Islet of Langerhans (tissue), 1 donor: Measurements from ENCODE around the gene OCRL.
A peak's percentile ranks its signal among the peaks of the same experiment; 100 is the strongest.
"Not testable (repeated sequence)": the region's sequence is repeated elsewhere in the genome, so short reads cannot be mapped to it uniquely, and the experiment has no call there.

Source experiments
- FAIRE-seq: peaks from one replicate; lab custom pipeline; 2011; peaks lifted over from hg19 to GRCh38; lab: Jason Lieb, UNC

The OCRL gene

DNA sequence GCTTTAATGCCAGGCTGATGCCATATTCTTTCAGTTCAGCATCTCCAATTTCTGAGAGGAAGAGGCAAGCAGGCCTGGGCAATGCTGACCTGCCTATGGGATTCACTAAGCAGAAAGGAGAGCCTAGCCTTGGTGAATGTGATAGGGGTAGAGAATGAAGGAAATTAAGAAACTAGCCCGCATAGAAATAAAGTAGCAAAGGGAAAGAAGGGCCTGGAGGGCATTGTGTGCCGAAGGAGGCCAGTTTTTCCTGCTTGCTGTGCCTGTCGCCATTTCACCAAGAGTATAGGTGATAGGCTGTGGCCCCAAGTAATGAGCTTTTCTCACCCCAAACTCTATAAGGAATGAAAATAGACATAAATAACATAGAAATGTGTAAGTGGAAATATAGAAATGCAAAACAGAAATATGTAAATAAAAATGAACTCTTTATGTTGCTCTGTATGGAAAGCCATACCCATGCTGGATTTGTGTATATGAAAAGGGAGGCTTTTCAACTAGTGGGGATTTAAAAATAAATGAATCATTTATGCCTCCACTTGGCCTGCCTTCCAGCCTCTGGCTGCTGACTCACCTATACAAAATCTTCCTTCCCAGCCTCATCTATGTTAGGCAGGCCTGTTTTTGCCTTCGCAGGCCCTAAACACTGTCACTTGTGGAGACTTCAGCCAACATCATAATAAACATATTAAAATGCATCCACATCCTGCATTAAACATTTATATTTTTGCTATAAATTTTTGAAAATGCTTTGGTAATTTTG, 5.1 kb upstream of the OCRL start:
- no peak for FAIRE-seq

DNA sequence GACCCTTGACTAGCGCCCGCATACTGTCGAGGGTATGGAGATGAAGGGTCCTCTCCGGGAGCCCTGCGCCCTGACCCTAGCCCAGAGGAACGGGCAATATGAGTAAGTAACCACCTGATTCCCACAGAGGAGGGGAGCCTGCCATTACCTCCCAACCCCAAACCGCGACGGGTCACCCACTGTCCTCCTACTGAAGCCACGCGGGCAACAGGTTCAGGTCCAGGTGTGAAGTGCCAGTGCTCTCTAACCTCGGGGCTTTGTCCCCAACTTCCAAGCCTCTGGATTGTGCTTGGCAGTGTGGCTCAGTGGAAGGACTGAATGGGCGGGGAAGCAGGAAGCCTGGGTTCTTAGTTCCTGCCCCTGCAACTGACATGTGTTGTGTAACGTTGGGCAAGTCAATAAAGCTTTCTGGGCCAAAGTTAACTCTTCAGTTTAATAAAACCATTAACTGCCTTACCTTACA, 694 bp downstream of the OCRL start:
- no peak for FAIRE-seq

DNA sequence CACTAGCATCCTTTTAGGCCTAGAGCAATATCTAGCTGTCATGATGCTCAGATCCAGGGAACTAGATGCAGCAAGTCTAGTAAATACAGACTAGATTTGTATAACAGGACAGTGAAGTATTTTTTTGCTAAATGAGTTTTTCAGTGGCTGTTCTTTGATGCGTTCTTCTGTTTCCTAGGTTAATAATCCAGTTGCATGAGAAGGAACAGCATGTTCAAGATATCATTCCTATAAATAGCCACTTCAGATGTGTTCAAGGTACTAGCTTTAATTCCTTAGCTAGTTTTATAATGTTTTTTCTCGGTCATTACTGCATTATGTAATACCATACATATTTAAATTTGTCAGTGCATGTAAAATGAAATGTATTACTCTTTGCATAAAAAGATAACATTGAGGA, 4.7 kb downstream of the OCRL start:
- FAIRE-seq = no peak

DNA sequence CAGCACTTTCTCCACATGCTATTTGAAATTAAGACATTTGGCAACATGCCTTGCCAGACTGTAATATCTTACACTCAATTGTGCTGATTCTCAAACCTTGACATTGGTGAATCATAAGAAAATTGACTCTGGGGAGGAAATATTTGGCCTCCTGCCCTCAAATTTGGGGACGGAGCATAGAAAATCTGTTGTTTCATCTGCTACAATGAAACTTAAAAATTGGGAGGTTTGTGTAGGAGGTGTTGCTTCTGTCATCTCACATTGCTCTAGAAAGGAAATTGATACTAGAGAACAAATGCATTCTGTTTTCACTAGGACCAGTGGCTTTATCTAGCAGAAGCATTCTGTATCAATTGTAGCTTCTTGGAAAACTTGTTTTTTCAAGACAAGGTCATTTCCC, 5.3 kb downstream of the OCRL start:
- FAIRE-seq = no peak

DNA sequence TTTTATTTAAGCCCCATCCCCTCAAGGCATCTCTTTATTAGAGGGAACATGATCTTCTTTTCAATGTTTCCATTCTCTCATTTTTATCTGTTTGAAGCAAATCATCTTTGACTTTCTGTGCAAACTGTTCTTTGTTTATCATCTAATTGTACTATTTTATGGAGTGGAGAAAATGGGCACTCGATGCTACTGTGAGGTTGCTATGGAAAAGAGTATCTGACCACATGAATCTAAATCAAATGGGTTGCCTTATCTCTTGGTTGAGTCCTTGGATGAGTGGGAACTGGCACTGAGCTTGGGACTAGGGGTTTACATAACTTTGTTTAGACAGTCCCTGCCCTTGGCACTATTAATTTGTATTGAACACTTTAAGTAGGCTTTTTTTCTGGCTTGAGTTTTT, 9.1 kb downstream of the OCRL start:
- no peak for FAIRE-seq

DNA sequence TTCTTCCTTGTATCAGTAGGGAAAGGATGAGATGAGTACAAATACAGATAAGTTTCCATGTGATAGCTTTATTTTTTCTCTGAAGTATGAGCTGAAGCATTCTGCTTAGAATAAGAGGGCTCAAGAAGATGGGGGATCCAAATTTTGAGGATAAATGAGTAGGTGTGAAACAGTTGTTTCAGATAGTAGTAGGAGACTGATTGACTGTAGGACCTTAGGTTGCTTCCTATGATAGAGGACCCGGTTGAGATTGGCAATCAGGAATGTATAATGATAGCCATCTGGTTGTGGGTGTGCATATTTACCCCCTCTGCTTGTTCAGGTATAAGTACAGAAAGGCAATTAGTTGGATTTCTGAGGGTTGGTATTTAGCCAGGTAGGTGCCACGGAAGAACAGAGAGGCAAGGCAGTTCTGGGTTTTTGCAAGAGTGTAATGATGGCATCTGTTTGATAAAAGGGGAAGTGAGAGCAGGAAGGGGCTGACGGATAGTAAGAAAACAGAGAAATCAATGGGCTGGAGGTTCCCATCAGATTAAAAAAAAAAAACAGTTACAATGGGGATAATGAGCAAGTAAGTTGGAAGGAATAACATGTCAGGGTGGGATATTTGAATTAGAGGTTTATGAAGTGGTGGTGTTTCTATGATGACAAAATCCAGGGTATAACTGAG, 13.7 kb downstream of the OCRL start:
- FAIRE-seq = no peak

DNA sequence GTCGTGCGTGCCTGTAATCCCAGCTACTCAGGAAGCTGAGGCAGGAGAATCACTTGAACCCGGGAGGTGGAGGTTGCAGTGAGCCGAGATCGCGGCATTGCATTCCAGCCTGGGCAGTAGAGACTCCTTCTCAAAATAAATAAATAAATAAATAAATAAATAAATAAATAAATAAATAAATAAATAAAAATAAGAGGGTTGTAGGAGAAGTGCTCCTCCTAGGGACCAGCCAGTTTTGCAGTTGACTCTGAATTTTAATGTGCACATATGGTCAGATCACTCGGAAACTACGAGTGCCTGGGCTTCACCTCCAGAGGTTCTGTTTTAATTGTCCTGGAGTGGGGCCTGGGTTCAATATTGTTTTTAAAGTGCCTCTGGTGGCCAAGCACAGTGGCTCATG, 14.8 kb downstream of the OCRL start:
- FAIRE-seq = not testable (repeated sequence)

DNA sequence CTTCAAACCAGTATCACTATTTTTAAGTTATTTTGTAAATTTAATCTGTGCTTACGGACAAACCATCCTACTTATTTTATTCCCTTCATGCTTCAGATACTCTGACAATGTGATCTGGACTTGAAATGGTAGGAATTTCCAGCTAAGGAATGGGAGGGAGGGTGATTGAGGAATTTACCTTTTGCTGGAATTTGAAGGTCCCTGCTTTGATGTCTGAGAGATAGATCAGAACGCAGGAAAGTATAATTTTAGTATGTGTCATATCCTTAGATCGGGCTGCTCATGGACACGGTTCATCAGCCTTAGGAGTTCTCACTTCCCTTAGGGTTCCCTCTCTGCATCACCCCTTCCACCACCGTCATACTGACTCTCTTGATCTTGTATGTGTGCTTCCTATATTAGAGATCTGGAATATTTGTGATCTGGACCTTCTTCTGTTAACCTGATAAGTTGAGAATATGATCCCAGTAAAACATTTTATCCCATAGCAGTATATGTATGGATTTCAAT, 16.8 kb downstream of the OCRL start:
- no peak for FAIRE-seq

DNA sequence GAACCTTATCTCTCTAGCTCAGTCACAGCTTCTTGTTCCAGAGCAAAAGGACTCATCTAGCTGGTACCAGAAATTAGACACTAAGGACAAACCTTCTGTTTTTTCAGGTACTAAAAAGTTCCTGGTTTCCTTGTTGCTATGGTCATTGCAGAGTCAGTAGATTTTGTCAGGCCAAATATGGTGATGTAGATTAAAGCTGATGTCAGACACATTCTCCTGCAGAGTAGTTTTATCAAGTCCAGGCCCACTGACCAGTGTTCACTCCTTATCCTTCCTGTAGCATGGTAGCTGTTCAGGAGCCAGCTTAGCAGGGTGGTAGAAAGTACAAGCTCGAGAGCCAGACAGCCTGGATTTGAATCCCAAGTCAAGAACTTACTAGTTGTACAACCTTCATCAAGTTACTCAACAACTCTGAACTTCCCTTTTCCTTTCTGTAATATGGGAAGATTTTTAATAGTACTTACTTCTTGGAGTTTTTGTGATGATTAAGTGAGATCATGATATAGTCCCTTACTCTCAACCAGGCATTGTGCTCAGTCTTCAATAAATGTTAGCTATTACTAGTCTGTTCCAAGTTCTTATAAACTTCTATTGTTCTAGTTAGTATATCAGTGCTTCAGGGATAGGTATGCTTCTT, 17.9 kb downstream of the OCRL start:
- FAIRE-seq = no peak

DNA sequence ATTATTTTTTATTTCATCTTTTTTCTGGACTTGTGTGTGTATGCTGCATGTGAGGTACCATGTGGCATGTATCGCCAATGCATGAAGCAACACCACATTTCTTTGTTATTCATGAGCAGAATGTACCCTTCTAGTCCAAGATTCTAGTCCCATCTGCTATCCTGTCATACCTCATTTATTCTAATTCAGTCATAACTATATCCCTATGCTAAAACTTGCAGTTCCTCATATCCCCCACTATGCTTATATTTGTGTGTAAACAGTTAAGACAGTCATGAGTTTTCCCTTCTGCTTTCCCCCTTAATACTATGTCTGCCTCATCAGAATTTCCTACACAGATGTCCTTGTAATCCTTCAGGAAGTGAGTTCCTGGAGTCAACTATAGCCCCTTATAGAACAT, 19.7 kb downstream of the OCRL start:
- FAIRE-seq = no peak

DNA sequence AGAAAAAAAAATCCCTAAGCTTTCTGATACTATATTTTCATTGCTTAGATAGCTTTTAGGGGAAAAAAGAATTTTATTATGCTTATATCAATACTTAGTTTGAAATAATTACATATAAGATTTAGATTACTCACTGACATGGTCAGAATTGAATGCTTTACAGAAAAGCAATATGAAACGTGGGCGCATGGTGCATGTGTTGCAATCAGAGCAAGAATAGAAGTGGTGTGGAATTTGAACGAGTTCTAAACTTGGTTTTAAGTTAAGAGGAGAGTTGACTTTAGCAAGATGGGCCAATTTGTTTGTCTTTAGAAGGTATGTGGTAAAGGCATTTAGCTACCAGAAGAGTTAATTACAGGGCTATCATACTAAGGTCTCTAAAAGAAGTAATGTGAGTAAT, 21.4 kb downstream of the OCRL start:
- FAIRE-seq = no peak

DNA sequence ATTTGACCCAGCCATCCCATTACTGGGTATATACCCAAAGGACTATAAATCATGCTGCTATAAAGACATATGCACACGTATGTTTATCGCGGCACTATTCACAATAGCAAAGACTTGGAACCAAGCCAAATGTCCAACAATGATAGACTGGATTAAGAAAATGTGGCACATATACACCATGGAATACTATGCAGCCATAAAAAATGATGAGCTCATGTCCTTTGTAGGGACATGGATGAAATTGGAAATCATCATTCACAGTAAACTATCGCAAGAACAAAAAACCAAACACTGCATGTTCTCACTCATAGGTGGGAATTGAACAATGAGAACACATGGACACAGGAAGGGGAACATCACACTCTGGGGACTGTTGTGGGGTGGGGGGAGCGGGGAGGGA, 24.3 kb downstream of the OCRL start:
- FAIRE-seq = not testable (repeated sequence)

DNA sequence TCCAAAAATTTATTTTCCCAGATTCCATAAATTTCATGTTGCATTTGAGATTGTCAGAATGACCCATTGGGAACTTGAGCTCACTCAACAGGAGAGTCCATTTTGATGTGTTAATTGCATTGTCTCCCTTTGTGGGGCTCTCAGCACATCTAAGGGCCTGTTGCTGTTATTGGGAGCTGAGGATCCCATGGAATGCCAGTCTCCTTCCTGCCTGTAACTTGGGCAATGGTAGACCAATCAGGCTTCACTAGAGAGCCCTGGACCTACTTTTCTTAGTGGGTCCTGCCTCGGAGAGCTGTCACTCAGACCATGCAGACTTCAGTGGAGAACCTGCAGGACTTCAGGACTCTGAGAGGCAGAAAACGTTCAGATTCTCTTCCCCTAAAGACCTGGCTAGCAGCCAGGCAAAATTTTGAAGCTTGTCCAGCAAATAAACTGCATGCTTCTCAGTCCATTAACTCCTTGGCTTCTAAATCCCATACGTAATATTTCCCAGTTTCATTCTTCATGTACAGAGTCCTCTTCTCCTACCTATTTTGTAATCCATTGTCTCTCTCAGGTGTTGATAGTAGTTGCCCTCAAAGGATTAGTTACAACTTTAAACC, 25.1 kb downstream of the OCRL start:
- FAIRE-seq = peak; percentile 43

DNA sequence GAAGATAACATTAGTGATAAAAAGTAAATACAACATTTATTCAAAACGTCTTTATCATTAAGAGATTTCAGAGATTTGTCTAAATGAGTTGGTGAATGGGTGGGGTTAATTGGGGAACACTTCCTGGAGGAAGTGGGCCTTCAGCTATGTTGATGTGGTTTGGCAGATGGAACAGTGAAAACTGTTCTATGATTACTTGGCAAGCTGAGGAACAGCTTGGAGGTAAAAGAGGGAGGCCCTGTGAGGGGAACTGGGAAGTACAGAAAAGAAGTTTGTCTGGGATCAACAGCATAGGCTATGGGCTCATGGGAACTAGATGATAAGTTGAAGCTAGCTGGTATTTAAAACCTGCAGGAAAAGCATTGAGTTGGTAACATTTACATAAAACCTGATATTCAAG, 26.0 kb downstream of the OCRL start:
- FAIRE-seq = peak; percentile 30

DNA sequence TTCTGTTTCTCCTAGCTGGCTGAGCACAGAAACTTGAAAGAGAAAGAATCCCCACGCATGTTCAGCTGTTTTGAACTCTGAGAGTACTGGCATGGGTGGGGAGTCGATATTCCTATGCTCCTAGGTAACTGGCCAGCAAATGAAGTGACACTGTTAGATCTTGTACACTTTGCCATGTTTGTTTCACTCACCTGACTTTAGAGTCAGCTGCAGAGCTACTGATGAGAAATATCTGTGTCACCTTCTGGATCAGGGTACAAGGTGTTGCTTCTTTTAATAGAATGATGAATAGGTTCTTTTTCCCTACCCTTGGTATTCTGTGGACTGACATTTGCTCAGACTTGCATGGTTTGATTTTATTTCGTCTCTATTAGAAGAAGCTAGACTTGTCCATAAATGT, 28.3 kb downstream of the OCRL start:
- no peak for FAIRE-seq

DNA sequence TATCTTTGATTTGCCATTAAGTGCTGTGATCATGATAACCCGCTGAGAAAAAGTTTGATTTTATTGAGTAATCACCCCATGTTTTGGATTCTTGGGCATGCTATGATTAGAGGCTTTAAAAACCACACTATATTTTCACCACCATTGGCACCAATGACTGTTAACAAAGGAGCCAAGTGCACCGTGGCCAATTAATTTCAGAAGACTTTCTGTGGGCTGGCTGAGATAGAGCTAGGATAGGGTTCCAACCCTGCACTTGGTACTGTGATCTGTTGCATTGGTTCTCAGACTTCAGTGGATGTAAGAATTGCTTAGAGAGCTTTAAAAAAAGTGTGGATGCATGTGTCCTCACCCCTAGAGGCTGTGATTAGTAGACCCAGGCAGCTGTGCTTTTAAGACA, 32.4 kb downstream of the OCRL start:
- FAIRE-seq = no peak

DNA sequence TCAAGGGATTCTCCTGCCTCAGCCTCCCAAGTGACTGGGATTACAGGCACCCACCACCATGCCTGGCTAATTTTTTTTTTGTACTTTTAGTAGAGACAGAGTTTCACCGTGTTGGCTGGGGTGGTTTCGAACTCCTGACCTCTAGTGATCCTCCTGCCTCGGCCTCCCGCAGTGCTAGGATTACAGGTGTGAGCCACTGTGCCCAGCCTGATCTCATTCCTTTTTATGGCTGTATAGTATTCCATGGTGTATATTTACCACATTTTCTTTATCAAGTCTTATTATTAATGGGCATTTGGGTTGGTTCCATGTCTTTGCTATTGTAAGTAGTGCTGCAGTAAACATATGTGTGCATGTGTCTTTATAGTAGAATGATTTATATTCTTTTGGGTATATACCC, 33.6 kb downstream of the OCRL start:
- not testable (repeated sequence) for FAIRE-seq

DNA sequence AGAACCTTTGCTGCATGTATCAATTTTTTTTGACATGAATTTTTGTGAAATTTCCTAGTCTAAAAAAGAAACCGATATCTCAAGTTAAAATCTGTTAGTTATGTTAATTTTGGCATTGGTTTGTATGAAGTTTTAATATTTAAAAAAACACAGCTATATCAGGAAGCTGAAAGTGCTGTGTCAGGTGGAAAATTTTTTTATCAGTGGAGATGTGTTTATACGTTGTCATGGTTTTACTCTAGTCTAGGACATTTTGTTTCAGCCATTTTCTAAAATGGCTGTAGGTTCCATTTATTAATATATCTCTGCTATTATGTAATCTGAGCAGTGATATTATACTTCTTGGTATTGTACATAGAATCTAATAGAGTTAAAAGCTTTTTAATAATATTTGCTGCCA, 34.2 kb downstream of the OCRL start:
- peak; percentile 86 for FAIRE-seq

DNA sequence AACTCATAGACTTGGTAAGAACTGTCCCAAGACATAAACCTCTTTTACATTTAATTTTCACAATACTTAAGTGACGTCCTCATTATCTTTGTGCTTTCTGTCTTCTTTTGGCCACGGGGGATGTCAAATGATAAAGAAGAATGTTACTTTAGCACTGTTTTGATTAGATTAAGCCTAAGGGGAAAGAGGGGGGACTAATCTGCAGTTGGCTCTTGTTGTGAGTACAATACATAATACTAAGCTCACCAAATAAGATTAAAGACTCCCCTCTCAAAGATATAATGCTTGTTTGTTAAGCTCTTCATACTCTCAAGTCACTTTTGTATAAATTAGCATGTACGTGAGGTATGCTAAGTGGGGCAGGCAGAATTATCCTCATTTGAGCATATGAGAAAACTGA, 36.5 kb downstream of the OCRL start:
- FAIRE-seq = no peak

DNA sequence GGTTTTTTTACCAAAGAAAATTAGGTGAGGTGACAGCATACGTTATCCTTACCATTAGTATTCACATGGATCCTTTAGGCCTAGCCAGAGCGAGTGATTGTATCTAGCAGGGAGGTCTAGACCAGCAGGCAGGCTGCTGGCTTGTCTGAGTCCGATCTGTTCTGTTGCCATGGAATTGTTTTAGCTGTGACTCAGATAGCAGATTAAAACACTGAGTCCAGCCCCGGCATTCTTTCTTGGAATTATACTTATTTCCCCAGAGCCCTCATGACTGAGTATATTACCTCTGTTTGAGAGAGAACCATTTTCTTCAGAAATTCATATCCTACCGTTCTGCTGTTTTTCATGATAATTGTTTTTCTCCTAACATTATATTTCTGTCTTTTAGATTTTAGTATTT, 37.4 kb downstream of the OCRL start:
- FAIRE-seq = peak; percentile 80

DNA sequence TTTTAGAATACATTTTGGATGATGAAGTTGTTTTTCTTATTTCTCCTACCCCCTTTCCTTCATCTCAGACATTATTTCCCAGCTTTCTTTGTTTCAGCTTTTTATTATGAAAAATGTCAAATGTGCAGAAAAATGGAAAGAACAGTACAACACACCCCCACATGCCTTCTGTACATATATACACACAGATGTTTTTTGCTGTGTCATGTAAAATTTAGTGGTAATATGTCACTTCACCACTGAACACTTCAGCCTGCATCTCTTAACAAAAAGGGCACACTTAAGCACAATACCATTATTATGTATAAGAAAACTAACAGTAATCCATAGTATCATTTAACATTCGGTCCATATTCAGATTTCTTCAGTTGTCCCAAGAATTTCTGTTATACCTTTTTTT, 37.8 kb downstream of the OCRL start:
- no peak for FAIRE-seq

DNA sequence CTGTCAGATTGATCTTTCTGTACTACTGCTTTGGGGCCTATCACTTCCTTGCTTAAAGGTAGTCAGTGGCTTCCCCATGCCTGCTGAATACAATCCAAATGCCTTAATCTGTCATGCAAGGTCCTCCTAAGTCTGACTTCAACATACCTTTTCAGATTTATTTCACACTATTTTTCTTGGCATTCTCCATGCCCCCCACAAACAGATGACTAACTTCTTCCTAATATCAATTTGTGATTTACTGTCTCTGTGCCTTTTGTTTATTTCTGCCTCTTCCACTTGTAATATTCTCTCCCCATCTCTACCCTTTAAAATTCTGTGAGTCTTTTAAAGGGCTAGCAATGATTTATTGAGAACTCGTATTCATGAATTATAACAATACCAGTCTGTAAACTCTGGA, 41.8 kb downstream of the OCRL start:
- no peak for FAIRE-seq

DNA sequence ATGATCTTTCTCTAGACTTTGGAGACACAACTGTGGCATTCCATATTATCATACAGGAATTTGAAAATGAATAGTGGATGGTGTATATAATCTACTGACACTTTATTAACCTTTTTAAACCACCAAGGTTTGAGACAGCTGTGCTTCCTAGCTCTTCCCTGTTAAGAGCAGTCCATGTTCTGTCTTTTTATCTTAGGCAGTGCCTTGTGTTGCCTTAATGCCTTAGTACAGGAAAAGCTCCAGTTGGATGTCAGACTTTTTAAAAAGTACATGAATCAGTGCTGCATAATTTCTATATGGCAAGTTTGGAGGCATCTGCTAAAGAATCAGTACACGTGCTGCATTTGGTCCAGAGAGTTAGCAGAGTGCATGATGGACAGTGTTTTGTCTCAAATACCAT, 45.1 kb downstream of the OCRL start:
- FAIRE-seq = no peak
